Ramos (cell line): ENCODE results near the gene CCNK.

Experiments
- in situ Hi-C: fragments of 300-500 bp; cut with MboI; formaldehyde crosslinking; loops from one replicate; pipeline ENCODE4 v1.14.3; 2022; ENCODE audit warnings: low sequenced_read_pairs; ENCODE audit not compliant: unreplicated experiment

CCNK gene

DNA sequence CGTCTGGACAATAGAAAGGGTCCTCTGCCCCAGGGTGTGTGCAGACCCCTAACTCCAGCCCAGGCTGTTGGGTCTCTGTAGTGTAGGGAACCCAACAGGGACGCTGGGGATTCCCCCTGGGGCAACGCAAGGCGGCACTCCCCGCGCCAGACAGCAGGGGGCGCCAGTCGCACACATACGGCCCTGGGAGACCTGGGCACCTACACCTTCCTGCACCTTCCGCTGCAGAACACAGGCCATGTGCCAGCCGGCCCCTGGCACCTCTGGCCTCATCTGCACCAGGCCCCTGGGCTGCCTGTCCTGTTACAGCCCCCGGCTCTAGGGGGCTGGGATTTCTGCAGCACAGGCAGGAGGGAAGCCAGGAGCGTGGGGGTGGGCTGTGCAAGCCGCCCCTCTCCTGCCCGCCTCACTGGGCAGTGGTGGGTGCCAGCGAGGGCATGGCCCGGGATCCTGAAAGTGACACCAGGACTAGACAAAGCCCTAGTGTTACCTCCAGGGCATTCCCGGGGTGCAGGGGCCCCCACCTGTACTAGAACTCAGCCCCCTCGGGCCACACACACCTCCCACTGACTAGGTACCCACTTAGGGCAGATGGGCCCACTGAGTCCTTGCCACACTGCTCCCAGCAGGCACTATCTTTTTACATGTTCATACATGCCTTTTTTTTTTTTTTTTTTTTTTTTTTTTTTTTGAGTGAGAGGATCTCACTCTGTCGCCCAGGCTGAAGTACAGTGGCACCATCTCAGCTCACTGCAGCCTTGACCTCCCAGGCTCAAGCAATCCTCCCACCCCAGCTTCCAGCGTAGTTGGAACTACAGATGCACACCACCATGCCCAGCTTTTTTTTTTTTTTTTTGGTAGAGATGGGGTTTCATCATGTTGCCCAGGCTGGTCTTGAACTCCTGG lies 37.5 kb downstream of the CCNK start:
- in situ Hi-C loops = no loop called here

DNA sequence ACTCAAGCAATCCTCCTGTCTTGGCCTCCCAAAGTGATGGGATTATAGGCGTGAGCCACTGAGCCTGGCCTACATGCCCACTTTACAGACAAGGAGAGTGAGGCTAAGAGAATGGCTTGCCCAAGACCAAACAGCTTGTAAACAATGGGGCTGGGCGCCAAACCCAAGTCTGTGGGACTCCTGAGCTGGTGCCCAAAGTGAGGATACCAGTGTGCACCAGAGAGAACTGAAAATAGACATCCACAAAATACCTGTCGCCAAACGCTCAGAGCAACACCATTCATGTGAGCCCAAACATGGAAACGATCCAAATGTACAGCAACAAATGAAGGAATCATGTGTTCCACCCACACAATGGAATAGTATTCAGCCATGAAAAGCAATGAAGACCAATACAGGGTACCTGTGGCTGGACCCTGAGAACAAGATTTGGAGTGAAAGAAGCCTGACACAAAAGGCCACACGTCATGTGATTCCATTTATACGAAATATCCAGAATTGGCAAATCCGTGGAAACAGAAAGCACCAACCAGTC lies 38.2 kb downstream of the CCNK start:
- in situ Hi-C loops = no loop called here

DNA sequence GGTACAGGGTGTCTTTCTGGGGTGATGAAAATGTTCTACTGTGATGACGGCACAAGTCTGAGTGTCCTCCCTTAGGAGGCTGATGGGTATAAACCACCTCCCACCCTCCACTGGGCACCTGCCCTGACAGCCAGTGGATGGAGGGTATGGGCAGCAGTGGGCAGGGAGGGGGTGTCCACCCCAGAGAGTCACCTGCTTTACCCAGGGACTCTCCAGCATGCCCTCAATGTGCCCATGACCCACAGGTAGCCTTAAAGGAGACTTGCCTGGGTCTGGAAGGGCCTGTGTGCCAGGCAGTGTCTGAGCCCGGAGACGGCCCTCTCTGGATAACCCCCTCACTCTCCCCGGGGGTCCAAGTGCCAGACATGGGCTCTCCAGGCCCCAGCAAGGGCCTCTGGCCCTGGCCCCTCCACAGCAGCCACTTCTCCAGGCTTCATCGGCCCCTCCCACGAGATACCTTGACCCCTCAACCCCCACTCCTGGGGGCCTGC lies 38.8 kb downstream of the CCNK start:
- in situ Hi-C loops = no loop called here

DNA sequence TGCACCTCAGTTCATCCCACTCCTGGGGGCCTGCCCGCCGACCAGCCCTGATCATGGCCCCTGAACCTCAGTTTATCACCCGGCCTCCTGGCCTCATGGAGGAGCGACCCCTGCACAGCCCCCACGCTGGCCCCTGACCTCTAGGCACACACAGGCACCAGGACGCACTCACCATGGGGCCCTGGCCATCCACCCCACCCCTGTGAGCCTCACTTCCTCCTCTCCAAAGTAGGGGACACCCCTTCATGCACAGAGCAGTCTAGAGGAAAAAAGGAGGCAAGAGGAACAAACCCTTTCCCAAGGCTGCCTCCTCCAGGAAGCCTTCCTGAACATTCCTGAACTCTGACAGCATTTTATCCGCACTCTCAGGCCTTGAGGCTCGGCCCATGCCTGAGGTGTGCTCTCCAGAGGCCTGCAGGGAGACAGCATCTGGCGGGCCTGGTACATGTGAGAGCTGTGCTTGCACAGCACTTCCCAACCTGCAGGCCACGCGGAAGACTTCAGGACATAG lies 39.4 kb downstream of the CCNK start:
- in situ Hi-C loops = no loop called here

DNA sequence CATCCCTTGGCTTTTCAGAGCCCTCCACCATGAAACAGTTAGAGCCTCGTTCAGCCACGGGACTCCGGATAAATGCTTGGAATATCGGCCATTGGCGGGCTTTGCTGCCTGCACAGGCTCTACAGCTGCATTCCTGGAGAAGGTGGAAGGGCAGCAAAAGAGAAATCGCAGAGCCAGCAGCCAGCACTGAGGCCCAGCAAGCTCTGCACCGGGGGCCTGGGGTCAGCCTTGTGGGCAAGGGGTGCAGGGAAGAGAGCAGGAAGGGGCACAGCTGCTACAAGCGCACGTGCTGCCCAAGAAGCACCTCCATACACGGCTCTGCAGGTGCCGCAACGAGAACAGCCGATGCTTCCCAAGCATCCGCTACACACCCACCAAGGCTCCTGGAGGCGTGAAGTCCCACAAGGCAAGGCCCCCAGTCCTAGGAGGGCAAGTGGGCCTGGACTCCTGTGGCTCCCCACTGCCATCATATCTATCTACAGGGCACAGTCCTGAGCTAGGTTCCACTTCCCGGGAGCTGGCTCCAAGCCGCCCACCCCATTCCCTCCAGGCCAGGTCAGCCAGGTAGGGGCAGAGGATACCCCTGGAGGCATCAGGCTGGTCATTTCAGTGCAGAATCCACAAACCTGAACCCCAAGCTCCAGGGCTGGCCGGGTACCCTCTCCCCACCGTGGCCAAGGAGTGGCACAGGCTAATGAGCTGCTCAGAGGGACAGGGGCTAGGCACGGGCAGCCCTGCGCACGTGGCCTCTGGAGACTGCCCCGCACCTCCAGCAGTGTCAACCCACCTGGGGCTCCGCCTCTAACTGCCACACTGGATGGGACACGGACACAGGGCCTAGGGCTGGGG lies 40.2 kb downstream of the CCNK start:
- in situ Hi-C loops = no loop called here

DNA sequence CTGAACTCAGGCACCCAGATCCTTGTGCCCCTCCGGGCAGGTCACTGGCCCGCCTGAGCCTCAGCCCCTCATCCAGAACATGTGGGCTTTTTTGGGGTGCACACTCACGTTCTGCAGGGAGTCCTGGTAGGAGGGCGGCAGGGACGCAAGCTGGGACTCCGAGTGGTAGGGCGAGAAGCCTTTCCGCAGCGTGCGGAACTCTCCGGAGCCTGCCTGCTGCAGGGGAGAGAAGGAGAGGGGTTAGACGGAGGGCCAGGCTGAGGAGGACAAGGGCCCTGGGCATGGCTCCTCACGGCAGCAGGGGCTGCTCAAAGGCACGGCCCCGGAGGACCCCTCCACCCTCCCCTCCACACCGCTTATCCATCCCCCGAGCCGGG lies 40.8 kb downstream of the CCNK start:
- in situ Hi-C loops = no loop called here

DNA sequence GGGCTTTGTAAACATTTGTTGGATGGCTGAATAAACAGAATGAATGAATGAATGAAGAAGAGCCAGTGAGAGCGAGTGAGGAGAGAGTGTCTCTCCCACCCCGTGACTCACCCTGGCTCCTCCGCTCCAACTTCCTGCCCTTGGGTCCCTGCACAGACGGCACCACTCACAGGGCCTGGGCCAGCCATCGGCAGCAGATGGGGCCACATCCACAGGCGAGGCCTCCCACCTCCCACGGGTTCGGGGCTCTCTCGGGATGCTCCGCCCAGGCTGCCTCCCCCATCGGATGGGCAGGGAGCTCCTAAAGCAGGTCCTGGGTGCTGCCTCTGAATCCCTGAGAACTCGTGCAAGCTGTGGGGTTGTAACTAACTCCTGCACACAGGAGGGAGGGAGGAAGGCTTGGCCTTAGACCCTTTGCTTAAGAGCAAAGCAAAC lies 41.3 kb downstream of the CCNK start:
- in situ Hi-C loops = no loop called here

DNA sequence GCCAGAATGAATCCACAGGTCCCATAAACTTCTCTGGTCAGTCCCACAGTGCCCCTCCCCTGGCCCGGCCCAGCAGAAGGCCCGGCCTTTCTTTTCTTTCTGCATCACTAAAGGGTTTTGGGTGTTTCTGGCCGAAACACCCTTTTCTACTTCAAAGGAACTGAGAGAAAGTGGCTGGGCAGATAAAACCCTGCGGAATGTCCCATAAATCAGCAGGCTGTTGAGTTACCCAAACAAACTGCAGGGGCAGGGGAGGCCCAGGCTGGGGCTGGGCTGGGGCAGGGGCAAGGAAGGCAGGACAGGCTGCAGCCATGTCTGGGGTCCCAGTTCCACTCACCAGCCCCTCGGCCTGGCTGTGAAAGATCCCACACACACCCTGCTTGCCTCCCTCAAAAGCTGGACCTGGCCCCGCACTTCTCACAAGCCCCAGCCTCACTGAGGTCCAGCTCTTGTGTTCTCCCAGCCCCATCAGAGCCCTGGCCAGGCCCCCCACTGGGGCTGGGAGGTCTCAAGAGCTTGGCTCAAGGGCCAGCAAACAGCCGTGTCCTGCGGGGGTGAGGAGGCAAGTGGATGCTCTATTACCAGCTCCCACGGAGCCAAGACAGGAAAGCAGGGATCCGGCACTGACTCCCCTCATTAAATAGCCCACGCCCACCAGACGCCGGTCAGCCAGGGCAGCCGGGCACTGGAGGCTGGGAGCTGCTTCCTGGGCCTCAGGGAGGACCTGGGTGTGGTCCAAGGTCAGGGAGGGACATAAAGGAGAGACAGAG lies 41.9 kb downstream of the CCNK start:
- in situ Hi-C loops = no loop called here

DNA sequence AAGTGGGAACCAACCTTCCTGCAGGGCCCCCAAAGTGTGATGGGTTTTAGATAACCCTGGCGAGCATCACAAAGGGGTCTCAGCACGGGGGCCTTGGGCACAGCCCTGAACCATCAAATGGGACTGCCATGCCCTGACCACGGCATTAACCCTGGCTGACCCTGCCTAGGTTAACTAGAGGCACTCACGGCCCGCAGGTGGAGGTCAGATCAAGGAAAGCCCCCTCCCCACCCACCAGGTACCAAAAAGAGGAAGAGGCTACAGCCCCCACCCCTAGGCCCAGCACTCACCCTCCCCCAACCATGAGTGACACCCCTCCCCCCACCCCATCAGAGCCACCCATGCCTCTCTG lies 42.5 kb downstream of the CCNK start:
- in situ Hi-C loops = no loop called here

DNA sequence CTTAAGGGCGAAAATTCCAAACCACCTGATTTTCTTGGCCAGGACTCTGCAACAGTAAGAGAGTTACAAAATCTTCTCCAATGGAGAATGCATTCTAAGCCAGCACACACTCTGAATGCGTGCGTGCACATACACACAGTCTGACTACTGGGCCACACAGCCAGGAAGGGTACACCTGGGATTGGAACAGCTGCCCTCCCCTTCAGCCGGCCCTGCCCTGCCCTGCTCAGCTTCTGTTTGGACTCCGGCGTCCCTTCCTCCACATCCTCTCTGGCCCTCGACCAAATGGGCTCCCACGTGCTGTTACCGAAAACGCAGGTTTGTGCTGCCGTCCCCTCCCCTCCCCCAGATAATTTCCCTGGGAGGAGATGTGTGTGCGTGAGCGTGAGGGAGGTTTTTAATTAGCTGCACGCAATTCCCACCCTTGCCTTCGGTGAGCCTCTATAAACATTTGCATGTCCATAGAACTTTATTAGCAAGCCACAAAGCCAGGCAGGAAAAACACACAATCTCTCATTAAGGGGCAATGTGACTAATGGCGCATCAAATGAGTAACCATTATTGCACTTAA lies 43.0 kb downstream of the CCNK start:
- in situ Hi-C loops = no loop called here

DNA sequence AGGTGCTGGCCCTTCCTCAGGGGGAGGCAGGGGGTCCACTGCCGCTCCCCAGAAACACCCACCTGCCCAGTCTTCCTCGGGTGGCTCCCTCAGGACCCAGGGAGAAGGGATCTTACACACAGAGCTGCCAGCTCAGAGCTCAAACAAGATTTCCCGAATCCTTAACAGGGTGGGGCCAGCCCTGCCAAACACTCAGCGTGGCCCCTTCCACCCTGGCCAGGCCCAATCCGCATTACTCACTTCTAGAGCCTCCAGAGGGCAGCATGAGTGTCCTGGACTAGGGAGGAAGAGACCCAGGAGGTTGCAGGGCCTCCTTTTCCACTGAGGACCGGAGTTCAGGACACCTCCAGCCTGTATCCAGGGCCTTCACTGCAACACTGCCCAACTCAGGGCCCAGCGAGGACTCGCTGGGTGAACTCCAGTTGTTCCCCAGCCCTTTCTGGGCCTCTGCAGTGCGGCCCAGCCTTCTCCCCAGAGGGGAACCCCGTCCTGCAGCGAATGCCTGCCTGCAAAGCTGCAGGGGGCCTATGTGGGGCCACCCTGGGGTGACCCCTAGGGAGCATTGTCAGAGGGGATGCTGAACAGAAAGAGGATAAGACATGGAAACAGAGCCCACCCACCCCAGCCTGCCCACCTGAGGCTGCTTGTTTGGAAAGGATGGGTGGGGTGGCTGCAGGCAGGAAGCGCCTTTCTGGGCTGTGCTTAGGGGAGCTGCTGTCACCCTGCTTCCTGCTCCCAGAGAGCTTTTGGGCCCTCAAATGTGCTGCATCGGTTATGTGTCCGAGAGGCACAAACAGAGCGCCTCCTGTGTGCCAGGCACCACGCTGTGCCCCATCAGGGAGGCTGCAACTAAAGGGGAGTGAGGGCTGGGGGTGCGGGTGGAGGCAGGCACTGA lies 43.8 kb downstream of the CCNK start:
- in situ Hi-C loops = no loop called here

DNA sequence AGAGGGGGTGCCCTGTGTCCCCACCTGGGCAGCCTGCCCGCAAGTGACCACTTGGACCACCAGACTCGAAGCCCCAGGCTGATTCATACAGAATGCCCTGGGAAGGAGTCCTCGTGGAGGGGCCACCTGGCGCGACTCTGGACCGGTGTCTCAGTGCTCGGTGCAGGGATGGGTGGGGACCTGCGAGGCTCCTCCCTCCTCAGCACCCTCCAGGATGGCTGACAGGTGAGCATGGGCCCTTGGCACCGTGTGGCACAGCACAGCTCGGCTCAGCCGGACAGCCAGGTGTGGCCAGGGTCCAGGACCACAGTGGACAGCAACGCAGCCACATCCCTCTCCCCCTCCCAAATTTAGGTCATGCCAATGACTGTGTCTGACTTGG lies 44.5 kb downstream of the CCNK start:
- in situ Hi-C loops = no loop called here

DNA sequence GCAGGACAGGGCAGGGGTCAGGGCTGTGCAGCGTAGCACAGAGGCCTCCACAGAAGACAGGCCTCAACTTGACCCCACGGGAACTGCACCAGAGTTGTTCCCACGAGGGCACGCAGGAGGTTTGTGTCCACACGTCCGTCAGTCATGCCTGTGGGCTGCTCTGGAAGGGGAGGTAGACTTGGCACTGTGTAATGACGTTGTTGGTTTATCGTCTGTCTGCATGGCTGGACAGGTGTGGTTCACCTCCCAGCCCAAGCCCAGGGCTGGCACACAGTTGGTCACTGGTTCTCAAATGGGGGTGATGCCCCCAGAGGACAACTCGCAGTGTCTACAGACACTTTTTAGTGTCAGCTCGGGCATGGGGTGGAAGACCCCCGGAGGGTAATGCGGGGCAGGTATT lies 45.8 kb downstream of the CCNK start:
- in situ Hi-C loops = no loop called here

DNA sequence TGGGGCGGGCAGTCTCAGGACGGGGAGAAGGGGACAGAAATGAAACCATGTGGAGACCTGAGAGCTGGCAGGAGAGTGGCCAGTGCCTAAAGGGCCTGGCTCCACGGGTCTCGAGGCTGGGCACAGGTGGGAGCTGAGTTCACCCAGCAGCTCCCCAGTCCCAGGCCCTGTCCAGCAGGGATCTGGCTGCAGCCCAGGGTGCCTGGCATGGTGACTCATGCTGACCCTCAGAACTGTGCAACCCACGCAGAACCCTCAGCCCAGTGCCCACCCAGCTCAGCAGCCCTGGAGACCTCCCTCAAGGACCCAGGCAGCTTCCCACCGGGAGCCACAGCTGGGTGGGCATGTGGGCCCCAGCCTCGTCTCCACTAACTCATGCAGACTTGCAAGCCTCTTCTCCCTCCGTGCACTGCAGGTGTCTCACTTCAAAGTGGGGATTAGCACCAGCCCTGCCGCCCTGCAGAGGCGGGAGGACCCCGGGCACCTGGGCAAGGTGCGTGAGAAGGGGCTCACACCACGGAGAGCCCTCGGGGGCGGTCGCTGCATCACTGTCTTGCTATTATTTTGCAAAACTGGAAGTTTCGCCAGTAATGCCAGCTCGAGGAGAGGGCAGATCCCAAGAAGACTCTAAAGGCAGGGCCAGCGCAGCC lies 46.3 kb downstream of the CCNK start:
- in situ Hi-C loops = no loop called here

DNA sequence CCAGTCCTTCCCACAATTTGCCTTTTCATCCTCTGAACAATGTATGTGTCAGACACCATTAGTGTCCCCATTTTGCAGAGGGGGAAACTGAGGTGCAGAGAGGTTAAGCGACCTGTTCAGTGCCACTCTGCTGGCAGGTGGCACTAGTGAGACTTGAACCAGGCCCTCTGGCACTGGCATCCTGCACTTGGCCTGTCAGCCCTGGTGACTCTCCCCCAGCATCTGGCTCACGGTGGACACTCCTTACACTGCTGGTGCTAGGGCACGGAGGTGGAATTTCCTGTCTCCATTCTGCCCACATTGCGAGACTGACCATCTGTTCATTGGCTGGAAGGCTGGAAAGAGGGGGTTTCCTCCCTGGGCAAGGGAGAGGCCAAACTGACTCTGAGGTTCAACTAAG lies 48.7 kb downstream of the CCNK start:
- in situ Hi-C loops = loop anchor here (10.0 kb wide), 1 partner anchor 355 kb away; no protein-coding TSS in a partner anchor

DNA sequence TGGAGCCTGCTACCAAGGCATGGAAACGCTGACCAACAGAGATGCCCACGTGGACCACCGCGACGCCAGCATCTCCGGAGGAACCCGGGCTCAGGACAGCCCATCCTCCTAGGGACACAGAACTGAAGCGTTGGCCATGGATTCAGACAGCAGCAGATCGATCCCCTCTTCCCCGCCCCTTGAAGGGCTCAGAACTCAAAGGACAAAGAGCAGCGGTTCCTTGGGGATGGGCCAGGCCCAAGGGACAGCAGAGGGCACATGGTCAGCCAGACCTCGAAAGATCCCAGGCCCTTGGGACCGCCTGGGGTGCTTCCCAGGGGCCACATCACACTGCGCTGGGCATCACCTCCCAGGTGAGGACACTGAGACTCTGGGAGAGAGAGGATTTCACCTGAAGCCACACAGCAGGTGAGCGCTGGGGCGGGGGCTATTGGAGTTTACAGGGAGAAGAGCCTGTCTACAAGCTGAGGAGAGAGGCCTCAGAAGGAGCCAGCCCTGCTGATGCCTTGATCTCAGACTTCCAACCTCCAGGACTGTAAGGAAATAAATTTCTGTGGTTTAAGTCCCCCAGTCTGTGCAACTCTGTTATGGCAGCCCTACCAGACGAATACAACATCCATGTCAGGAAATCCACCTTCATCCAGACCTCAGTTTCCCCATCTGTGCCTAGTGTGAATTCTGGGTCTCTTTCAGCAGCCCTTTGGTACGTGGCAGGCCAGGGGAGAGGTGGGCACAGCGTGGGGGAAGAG lies 49.4 kb downstream of the CCNK start:
- in situ Hi-C loops = loop anchor here (10.0 kb wide), 1 partner anchor 354 kb away; no protein-coding TSS in a partner anchor
